Measurements from ENCODE around the gene ZNF891. TPM values are rescaled to one million over a fixed set of nuclear protein-coding genes. Genes with fewer than 3 reads are reported as not detected.

The ZNF891 gene
- total RNA-seq, 2 donors from 2014 or later = 0.82 to 1.1 TPM

DNA sequence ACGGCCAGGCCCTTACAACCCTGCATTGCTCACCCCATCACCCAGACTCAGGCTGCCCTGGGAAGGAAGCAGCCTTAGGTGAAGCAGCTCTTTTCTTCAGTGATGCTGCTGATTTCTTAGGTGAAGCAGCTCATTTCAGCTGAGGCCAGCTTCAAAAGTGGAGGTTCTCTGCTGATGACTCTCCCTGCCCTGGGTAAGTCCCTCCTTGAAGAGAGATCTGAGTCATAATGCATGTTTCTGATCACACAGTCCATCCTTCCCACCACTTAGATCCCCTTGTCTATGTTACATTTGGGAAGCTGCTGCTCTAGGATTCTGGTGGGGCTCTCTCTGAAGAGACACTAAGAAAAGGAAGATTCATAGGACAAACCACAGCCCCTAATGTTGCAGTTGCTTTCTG lies 66.5 kb downstream of the ZNF891 start:
- Histone ChIP-seq H3K27me3 (no peaks in the 10 kb centered on the region), H3K4me1 (no peaks in the 10 kb centered on the region), H3K36me3 (no peaks in the 10 kb centered on the region), H3K4me3 (no peak overlapping the region), H3K27ac (no peak overlapping the region), H3K9me3 (peaks cover 83 to 100% of the 10 kb centered on the region in 2 donors)
- no peak for DNase-seq (ENCODE audit: low spot score)
- TF ChIP-seq, protein P1, sequence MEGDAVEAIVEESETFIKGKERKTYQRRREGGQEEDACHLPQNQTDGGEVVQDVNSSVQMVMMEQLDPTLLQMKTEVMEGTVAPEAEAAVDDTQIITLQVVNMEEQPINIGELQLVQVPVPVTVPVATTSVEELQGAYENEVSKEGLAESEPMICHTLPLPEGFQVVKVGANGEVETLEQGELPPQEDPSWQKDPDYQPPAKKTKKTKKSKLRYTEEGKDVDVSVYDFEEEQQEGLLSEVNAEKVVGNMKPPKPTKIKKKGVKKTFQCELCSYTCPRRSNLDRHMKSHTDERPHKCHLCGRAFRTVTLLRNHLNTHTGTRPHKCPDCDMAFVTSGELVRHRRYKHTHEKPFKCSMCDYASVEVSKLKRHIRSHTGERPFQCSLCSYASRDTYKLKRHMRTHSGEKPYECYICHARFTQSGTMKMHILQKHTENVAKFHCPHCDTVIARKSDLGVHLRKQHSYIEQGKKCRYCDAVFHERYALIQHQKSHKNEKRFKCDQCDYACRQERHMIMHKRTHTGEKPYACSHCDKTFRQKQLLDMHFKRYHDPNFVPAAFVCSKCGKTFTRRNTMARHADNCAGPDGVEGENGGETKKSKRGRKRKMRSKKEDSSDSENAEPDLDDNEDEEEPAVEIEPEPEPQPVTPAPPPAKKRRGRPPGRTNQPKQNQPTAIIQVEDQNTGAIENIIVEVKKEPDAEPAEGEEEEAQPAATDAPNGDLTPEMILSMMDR (IDR thresholded peaks at IDR 0.05) = no peak

DNA sequence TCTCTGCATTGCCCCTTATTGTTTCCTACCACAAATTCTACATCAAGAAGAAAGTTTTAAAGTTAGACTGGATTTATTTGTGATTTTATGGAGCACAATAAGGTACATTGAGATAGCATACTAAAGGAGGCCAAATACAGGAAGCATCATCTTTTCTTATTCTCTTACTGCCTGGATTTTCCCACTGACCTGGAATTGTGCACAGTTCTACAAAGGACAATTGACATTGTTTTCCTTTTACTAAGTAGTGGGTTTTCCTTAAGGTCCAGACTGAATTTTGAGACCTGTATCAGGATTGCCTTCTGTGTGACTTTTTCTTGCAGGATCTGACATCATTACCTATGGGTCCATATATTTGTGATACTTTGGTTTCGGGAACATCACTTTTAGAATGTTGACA lies 68.1 kb downstream of the ZNF891 start:
- no peak for DNase-seq (ENCODE audit: low spot score)
- H3K36me3 ChIP-seq = peaks cover 11% of the 10 kb centered on the region
- no peak overlapping the region for H3K4me3 ChIP-seq
- H3K9me3 ChIP-seq = peaks cover 91 to 100% of the 10 kb centered on the region in 2 donors
- H3K27me3 ChIP-seq = no peaks in the 10 kb centered on the region
- H3K4me1 ChIP-seq = no peaks in the 10 kb centered on the region
- H3K27ac ChIP-seq = no peak overlapping the region
- TF ChIP-seq, protein P1 (IDR thresholded peaks at IDR 0.05) = no peak

DNA sequence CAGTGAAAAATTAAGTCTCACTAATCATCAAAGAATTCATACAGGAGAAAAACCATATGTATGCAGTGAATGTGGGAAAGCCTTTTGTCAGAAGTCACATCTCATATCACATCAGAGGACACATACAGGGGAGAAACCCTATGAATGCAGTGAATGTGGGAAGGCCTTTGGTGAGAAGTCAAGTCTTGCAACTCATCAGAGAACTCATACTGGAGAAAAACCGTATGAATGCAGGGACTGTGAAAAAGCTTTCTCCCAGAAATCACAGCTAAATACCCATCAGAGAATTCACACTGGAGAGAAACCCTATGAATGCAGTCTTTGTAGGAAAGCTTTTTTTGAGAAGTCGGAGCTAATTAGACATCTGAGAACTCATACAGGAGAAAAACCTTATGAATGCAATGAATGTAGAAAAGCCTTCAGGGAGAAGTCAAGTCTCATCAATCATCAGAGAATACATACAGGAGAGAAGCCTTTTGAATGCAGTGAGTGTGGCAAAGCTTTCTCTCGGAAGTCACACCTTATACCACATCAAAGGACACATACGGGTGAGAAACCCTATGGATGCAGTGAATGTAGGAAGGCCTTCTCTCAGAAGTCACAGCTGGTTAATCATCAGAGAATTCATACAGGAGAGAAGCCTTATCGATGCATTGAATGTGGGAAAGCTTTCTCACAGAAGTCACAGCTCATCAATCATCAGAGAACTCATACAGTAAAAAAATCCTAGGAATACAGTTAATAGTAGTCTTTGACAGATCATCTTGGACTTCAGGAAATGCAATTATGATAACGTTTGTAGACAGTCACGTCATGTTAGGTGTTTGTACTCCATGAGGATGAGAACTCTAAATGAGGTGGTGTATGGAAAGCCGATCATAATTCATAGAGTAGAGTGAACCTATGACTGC lies 71.6 kb downstream of the ZNF891 start:
- TF ChIP-seq, protein P1 (IDR thresholded peaks at IDR 0.05) = no peak
- Histone ChIP-seq H3K9me3 (peaks cover 73 to 100% of the 10 kb centered on the region in 2 donors), H3K27ac (no peak overlapping the region), H3K4me3 (no peak overlapping the region), H3K36me3 (peaks cover 43% of the 10 kb centered on the region), H3K27me3 (no peaks in the 10 kb centered on the region), H3K4me1 (no peaks in the 10 kb centered on the region)
- no peak for DNase-seq (ENCODE audit: low spot score)

- DNase-seq (ENCODE audit: low spot score) = no peak
- H3K36me3 ChIP-seq = peaks cover 53% of the 10 kb centered on the region
- no peak overlapping the region for H3K4me3 ChIP-seq
- peaks cover 75 to 100% of the 10 kb centered on the region in 2 donors for H3K9me3 ChIP-seq
- H3K4me1 ChIP-seq = no peaks in the 10 kb centered on the region
- no peak overlapping the region for H3K27ac ChIP-seq
- TF ChIP-seq, protein P1 (IDR thresholded peaks at IDR 0.05) = no peak
- H3K27me3 ChIP-seq = no peaks in the 10 kb centered on the region
Observed at GRCh38 chr12:133057446-133057845, 72.6 kb downstream of the ZNF891 start.

Other genes with a start within 250 kb of the ZNF891 start
- gene CHFR, start 242.7 kb downstream of the ZNF891 start, total RNA-seq = 10 to 100 TPM; 13.6 to 13.8 TPM
- 10 to 100 TPM in 1 of 2 donors, 1 to 10 TPM in 1; 3.3 to 11.7 TPM for gene ZNF605, start 174.0 kb downstream of the ZNF891 start, total RNA-seq
- 1 to 10 TPM; 2.2 to 6.6 TPM for gene ZNF26, start 143.9 kb downstream of the ZNF891 start, total RNA-seq
- 10 to 100 TPM in 1 of 2 donors, 1 to 10 TPM in 1; 8.5 to 10.1 TPM for gene ZNF84, start 92.8 kb downstream of the ZNF891 start, total RNA-seq
- 1 to 10 TPM; 6.1 TPM for gene ZNF140, start 49.4 kb downstream of the ZNF891 start, total RNA-seq
- 1 to 10 TPM; 6.8 to 9.8 TPM for gene ZNF10, start 353 bp upstream of the ZNF891 start, total RNA-seq
- gene ZNF268, start 51.2 kb upstream of the ZNF891 start, total RNA-seq = 10 to 100 TPM in 1 of 2 donors, 1 to 10 TPM in 1; 6.5 to 10.6 TPM
- not detected for gene ANHX, start 105.6 kb upstream of the ZNF891 start, total RNA-seq

All from right atrium auricular region (tissue), 2 donors.